KMS-11 (cell line): ENCODE results near the gene THBS3.

Source experiments
- H2AFZ ChIP-seq: fragments of 200-600 bp; sonication (generic); 2 replicates; pipeline ENCODE4 v1.6.1; 2016; ENCODE audit warnings: antibody characterized with exemption, mixed run types, low read depth
- H3K27ac ChIP-seq: fragments of 200-600 bp; sonication (generic); 2 replicates; pipeline ENCODE4 v1.6.1; 2016; ENCODE audit warnings: mild to moderate bottlenecking, mixed run types
- H3K27me3 ChIP-seq: fragments of 200-600 bp; sonication (generic); 2 replicates; pipeline ENCODE4 v1.6.1; 2017; ENCODE audit warnings: mild to moderate bottlenecking, low read depth, mixed run types, moderate library complexity; ENCODE audit not compliant: insufficient read depth
- H3K36me3 ChIP-seq: fragments of 200-600 bp; sonication (generic); 2 replicates; pipeline ENCODE4 v1.6.1; 2017; ENCODE audit warnings: mild to moderate bottlenecking, mixed run types; ENCODE audit not compliant: insufficient read depth
- H3K4me1 ChIP-seq: fragments of 200-600 bp; sonication (generic); 2 replicates; pipeline ENCODE4 v1.6.1; 2016; ENCODE audit warnings: mild to moderate bottlenecking, low read depth, mixed run types; ENCODE audit not compliant: poor library complexity, severe bottlenecking
- H3K4me2 ChIP-seq: fragments of 200-600 bp; sonication (generic); 2 replicates; pipeline ENCODE4 v1.7.0; 2016; ENCODE audit warnings: mild to moderate bottlenecking, mixed run types
- H3K4me3 ChIP-seq: fragments of 200-600 bp; sonication (generic); IDR thresholded peaks from 2 replicates; pipeline ENCODE4 v1.6.1; 2017; ENCODE audit warnings: low read depth, low read length, mixed read lengths; ENCODE audit not compliant: insufficient read depth
- H3K79me2 ChIP-seq: fragments of 200-600 bp; sonication (generic); 2 replicates; pipeline ENCODE4 v1.6.1; 2016; ENCODE audit warnings: low read depth, mixed run types; ENCODE audit not compliant: insufficient read depth
- H3K9ac ChIP-seq: fragments of 200-600 bp; sonication (generic); 2 replicates; pipeline ENCODE4 v1.6.1; 2016; ENCODE audit warnings: mild to moderate bottlenecking, mixed run types
- H4K20me1 ChIP-seq: fragments of 200-600 bp; sonication (generic); 2 replicates; pipeline ENCODE4 v1.6.1; 2016; ENCODE audit warnings: mild to moderate bottlenecking, mixed run types; ENCODE audit not compliant: insufficient read depth
- CTCF ChIP-seq: fragments of 200-600 bp; sonication (generic); conservative IDR thresholded peaks from 2 replicates; pipeline ENCODE4 v1.6.1; 2017; ENCODE audit warnings: low read depth, mild to moderate bottlenecking, antibody characterized with exemption, low read length, moderate library complexity, mixed read lengths

THBS3 gene

GRCh38 chr1:155188268-155188667, 19.4 kb downstream of the THBS3 start:
- H3K36me3 ChIP-seq = no peaks in the 10 kb centered on the region
- no peaks in the 10 kb centered on the region for H4K20me1 ChIP-seq
- H2AFZ ChIP-seq = no peak overlapping the region
- H3K79me2 ChIP-seq = no peaks in the 10 kb centered on the region
- H3K27me3 ChIP-seq = no peaks in the 10 kb centered on the region
- H3K4me3 ChIP-seq = no peak overlapping the region
- H3K4me1 ChIP-seq = peaks cover 10% of the 10 kb centered on the region
- H3K4me2 ChIP-seq = no peak overlapping the region
- H3K27ac ChIP-seq = no peak overlapping the region
- no peak for TF ChIP-seq CTCF
- no peak overlapping the region for H3K9ac ChIP-seq

- no peak overlapping the region for H3K4me2 ChIP-seq
- H3K27me3 ChIP-seq = no peaks in the 10 kb centered on the region
- no peak overlapping the region for H3K27ac ChIP-seq
- no peaks in the 10 kb centered on the region for H3K36me3 ChIP-seq
- H3K4me1 ChIP-seq = peaks cover 3% of the 10 kb centered on the region
- no peaks in the 10 kb centered on the region for H4K20me1 ChIP-seq
- no peak overlapping the region for H3K4me3 ChIP-seq
- no peak for TF ChIP-seq CTCF
- no peak overlapping the region for H2AFZ ChIP-seq
- no peak overlapping the region for H3K9ac ChIP-seq
- H3K79me2 ChIP-seq = no peaks in the 10 kb centered on the region
Measured at GRCh38 chr1:155187456-155187891, 20.2 kb downstream of the THBS3 start.

DNA sequence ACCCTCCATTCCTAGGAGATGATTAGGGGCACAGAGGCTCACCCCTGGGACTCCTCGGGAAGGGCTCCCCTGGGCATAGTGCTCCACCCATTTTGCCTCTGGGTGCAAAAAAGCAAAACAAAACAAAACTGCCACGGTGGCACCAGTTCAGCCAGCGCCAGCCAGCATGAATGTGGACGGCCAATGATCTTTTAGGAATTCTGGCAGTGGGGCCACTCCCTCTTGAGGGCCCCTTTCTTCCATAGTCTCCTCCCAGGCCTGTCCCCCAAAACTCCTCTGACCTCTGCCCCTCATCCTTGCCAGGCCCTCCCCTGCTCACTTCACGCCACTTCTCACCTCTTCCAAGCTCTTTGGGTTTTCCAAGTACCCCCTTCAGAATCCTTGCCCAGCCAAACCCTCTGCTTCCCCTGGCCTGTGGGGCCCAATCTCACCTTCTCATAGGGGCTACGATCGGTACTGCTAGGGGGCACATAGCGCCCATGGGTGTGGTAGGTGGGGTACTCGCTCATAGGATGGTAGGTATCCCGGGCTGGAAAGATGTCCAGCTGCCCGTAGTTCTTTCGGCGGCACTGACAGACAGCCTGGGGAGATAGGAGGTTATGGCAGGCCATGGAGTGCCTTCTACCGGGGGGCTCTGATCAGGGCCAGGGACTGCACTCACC, 20.8 kb downstream of the THBS3 start:
- Histone ChIP-seq H3K36me3 (no peaks in the 10 kb centered on the region), H3K9ac (no peak overlapping the region), H3K4me1 (no peaks in the 10 kb centered on the region), H2AFZ (no peak overlapping the region), H3K27ac (no peak overlapping the region), H3K27me3 (no peaks in the 10 kb centered on the region), H3K4me3 (no peak overlapping the region), H4K20me1 (no peaks in the 10 kb centered on the region), H3K4me2 (no peak overlapping the region), H3K79me2 (no peaks in the 10 kb centered on the region)
- TF ChIP-seq CTCF = no peak

DNA sequence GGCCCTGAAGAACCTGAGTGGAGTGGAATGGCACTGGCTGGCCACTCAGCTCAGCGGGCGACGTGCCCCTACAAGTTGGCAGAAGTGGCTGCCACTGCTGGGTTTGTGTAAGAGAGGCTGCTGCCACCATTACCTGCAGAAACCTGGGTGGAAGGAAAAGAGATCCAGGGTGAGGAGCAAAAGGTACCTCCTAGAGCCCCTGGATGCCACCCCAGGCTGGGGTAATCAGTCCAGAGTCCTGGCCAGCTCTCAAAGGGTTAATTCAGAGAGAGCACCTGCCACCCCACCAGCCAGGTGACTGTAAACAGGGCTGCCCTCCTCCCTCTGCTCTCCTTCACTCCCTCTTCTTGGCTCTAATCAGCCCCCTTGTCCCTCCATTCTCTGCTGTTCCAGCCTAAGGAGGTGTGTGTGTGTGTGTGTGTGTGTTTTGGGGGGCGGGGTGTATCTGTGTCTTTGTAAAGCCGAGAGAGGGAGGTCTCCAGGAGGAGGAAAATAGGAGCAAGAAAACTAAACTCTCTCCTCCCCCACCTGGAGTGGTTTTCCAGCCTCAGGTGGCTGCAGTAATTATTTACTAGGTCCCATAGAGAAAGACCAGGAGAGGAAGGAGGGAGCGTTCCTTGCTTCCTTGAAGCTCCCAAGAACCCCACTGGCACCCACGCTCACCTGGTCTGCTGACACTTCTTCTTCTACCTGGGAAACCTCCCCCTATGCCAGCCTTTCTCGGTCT, 21.5 kb downstream of the THBS3 start:
- H3K27me3 ChIP-seq = no peaks in the 10 kb centered on the region
- no peaks in the 10 kb centered on the region for H3K36me3 ChIP-seq
- no peak overlapping the region for H3K4me3 ChIP-seq
- H2AFZ ChIP-seq = no peak overlapping the region
- H3K27ac ChIP-seq = no peak overlapping the region
- no peaks in the 10 kb centered on the region for H3K79me2 ChIP-seq
- no peak overlapping the region for H3K9ac ChIP-seq
- no peak overlapping the region for H3K4me2 ChIP-seq
- H4K20me1 ChIP-seq = no peaks in the 10 kb centered on the region
- no peak for TF ChIP-seq CTCF
- H3K4me1 ChIP-seq = no peaks in the 10 kb centered on the region
